ENCODE data around the gene FLNC.

FLNC gene

GRCh38 chr7:128854396-128854795 is 24.2 kb downstream of the FLNC start:
- no peak overlapping the region for H3K4me3 ChIP-seq (replicated peaks; ENCODE audit: low read depth, low read length)
- TF ChIP-seq, protein P1, sequence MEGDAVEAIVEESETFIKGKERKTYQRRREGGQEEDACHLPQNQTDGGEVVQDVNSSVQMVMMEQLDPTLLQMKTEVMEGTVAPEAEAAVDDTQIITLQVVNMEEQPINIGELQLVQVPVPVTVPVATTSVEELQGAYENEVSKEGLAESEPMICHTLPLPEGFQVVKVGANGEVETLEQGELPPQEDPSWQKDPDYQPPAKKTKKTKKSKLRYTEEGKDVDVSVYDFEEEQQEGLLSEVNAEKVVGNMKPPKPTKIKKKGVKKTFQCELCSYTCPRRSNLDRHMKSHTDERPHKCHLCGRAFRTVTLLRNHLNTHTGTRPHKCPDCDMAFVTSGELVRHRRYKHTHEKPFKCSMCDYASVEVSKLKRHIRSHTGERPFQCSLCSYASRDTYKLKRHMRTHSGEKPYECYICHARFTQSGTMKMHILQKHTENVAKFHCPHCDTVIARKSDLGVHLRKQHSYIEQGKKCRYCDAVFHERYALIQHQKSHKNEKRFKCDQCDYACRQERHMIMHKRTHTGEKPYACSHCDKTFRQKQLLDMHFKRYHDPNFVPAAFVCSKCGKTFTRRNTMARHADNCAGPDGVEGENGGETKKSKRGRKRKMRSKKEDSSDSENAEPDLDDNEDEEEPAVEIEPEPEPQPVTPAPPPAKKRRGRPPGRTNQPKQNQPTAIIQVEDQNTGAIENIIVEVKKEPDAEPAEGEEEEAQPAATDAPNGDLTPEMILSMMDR (IDR thresholded peaks at IDR 0.05; ENCODE audit: low read length, missing control alignments), result no peak
- DNase-seq (ENCODE audit: low read depth), result no peak

DNA sequence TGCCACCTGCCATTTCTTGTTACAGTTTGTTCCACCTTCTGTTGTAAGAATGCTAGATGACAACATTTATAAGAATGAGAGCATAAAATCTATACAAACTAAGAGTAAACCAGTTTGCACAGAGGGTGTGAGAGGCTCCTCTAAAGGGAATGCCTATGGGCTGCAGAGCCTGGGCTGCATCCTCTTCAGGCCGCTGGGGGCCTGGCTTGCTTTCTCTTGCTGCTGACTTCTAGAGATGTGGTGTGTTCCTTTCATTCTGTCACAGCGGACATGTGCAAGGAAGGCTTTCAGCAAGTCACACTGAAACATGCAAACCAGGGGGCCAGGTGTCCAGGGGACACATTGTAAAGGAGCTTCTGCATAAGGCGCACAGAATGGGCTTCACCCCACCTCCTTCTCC is 25.4 kb downstream of the FLNC start:
- TF ChIP-seq, protein P1 (IDR thresholded peaks at IDR 0.05; ENCODE audit: low read length, missing control alignments), result no peak
- DNase-seq (ENCODE audit: low read depth), result no peak

GRCh38 chr7:128856001-128856718 is 26.0 kb downstream of the FLNC start:
- TF ChIP-seq, protein P1 (IDR thresholded peaks at IDR 0.05; ENCODE audit: low read length, missing control alignments), result no peak
- no peak for DNase-seq (ENCODE audit: low read depth)
- no peak overlapping the region for H3K4me3 ChIP-seq (replicated peaks; ENCODE audit: low read depth, low read length)

More for the DNA sequence above, 25.4 kb downstream of the FLNC start:
- H3K4me3 ChIP-seq (replicated peaks; ENCODE audit: low read depth, low read length), result no peak overlapping the region

DNA sequence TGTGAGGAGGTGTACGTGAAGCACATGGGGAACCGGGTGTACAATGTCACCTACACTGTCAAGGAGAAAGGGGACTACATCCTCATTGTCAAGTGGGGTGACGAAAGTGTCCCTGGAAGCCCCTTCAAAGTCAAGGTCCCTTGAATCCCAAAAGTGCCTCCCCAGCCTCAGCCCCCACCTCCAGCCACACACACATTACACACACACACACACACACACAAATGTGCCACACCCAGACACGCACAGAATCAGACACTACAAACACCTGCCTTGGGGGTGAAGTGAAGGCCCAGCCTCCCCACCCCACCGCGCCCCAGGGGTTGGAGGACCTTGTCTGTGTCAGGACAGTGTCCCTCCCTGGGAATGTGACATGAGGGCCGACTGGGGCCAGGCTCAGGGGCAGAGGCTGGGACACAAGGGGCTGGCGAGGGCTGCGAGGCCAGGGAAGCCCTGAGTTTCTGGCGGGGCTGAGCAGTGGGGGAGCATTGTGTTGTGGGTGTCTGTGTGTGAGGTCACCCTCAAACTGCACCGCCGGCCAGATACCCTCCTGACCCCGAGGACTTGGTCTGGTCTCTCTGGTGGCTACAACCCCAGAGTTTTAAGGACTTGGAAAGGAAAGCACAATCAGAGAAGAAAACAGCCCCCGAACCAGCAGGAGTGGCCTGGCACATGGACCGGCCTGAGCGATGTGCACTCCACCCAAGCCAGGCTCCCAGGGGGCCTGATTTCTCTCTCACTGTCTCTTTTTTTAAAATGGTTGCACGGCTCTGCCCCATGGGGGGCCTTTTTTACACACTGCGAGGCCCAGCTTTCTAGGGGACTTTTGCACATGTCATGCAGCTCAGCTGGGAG is 28.4 kb downstream of the FLNC start:
- no peak overlapping the region for H3K4me3 ChIP-seq (replicated peaks; ENCODE audit: low read depth, low read length)
- TF ChIP-seq, protein P1 (IDR thresholded peaks at IDR 0.05; ENCODE audit: low read length, missing control alignments), result no peak
- no peak for DNase-seq (ENCODE audit: low read depth)

GRCh38 chr7:128859232-128860157 is 29.3 kb downstream of the FLNC start:
- TF ChIP-seq, protein P1 (IDR thresholded peaks at IDR 0.05; ENCODE audit: low read length, missing control alignments), result no peak
- no peak for DNase-seq (ENCODE audit: low read depth)
- no peak overlapping the region for H3K4me3 ChIP-seq (replicated peaks; ENCODE audit: low read depth, low read length)
